Measurements from ENCODE around the gene MGMT.

DNA sequence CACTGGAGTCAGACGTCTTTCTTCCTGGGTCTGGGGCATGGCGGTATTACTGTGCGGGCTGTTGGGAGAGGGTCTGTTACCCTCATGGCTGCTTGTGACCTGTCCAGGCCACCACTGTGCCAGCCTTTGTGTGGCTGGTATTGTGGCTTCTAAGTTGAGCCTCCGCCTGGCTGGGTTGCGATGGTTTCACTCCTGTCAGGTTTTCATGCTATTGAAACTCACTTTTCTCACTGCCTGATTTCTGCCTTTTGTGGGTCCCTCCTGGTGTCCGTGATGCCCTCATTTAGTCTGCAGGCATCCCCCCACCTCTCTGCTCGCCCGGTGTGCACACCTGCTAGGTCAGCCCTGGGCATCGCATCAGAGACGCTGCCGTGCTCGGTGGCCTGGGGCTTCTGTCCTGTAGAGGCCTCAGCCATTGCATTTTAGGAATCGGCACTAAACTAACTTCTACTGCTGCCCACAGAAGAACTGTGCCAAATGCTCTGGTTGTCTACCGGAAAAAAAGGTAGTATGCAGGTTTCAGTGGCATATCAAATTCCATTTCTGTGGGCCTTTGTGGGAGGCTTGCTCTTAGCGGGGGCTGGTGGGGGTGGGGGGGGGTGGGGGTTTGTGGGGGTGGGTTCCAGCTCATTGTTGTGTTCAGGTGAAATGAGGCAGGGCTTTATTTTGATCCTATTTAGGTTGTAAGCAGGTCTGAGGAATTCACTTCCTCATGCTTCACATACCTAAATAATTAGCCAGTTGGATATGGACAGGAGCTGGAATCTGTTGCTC lies 64.3 kb downstream of the MGMT start:
- TF ChIP-seq, protein P1, sequence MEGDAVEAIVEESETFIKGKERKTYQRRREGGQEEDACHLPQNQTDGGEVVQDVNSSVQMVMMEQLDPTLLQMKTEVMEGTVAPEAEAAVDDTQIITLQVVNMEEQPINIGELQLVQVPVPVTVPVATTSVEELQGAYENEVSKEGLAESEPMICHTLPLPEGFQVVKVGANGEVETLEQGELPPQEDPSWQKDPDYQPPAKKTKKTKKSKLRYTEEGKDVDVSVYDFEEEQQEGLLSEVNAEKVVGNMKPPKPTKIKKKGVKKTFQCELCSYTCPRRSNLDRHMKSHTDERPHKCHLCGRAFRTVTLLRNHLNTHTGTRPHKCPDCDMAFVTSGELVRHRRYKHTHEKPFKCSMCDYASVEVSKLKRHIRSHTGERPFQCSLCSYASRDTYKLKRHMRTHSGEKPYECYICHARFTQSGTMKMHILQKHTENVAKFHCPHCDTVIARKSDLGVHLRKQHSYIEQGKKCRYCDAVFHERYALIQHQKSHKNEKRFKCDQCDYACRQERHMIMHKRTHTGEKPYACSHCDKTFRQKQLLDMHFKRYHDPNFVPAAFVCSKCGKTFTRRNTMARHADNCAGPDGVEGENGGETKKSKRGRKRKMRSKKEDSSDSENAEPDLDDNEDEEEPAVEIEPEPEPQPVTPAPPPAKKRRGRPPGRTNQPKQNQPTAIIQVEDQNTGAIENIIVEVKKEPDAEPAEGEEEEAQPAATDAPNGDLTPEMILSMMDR (IDR thresholded peaks at IDR 0.05), result no peak
- TF ChIP-seq POLR2AphosphoS5 (IDR thresholded peaks at IDR 0.05) (no peak), POLR2A (IDR thresholded peaks at IDR 0.05) (no peak), EP300 (IDR thresholded peaks at IDR 0.05) (no peak)
